A549 treated with GW870086 at 1 μM for 4 hours (cell line): ENCODE data around the gene CLN6. TPM values are rescaled to one million over a fixed set of nuclear protein-coding genes. Genes with fewer than 3 reads are reported as not detected.

Experiments used
- total RNA-seq: library from RNA; stranded (reverse); fragments of 200-300 nt; extraction: Qiagen RNA extraction; gene quantifications from 5 replicates; pipeline ENCODE4 v1.2.3, GENCODE V29; 2022; ENCODE audit warnings: low read depth

Gene CLN6
- 63.7 to 81.1 TPM (median 76.8 TPM) in 5 replicates for total RNA-seq

GRCh38 chr15:68229386-68230156, at the start of gene CLN6:
Gene CLN6, minus strand, starts transcription at chr15:68229728. Its CDS starts 144 bp downstream, at chr15:68229584.

GRCh38 chr15:68277603-68278344, 48.2 kb upstream of the CLN6 start, which contains the start of gene FEM1B:
Gene FEM1B, plus strand, starts transcription at chr15:68277745. Its CDS starts 673 bp downstream, at chr15:68278418.

GRCh38 chr15:68204776-68205557, 24.6 kb downstream of the CLN6 start, which contains the start of gene CALML4:
Gene CALML4, minus strand, starts transcription at chr15:68205332. Its CDS starts 85 bp downstream, at chr15:68205247.

Other genes with a start within 250 kb of the CLN6 start
- gene PIAS1, start 175.4 kb downstream of the CLN6 start, total RNA-seq, result 13.3 to 22.5 TPM (median 19.8 TPM) in 5 replicates
- 7.8 to 10.7 TPM (median 9.1 TPM) in 5 replicates for gene CALML4, start 24.4 kb downstream of the CLN6 start, total RNA-seq
- gene FEM1B, start 48.0 kb upstream of the CLN6 start, total RNA-seq, result 16.1 to 28.2 TPM (median 24.5 TPM) in 5 replicates
- 2.7 to 7.0 TPM (median 4.8 TPM) in 5 replicates for gene ITGA11, start 202.4 kb upstream of the CLN6 start, total RNA-seq